Measurements from ENCODE around the gene KIF16B.
"Not testable (repeated sequence)": the region's sequence is repeated elsewhere in the genome, so short reads cannot be mapped to it uniquely, and the experiment has no call there.

The KIF16B gene

GRCh38 chr20:16588241-16588640 lies 15.0 kb upstream of the KIF16B start:
- no peak for DNase-seq

DNA sequence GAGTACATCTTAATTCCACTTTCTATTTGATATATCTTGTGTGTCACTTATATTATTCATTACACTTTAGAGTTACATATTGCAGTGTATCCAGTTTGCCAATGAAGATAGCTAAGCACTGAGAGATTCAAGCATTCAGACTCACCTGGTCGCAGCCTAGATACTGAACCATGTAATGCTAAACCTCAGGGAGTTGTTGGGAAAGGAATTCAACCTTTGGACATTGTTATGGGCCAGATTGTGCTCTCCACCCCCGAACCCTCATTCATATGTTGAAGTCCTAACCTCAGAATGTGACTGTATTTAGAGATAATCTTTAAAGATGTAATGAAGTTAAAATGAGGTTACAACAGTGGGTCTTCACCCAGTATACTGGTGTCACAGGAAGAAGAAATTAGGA lies 13.8 kb upstream of the KIF16B start:
- DNase-seq, result no peak

DNA sequence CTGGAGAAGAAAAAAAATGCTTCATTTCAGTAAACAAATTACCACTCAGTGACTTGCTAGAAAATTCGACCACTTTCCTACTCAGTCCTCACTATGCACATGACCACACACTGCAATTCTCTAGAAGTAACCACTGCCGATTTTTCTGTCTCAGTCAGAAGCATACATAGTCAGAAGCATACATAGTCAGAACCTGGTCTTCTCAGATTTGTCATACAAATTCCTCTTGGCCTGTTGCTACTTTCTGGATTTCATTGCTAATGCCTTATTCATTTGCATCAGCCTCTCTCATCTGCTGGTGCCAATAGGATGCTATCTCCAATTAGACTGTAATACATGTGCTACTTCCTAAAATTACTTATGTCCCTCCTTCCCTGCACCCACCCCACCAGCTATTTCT lies 10.2 kb upstream of the KIF16B start:
- no peak for DNase-seq

- no peak for DNase-seq
These were observed 8.0 kb upstream of the KIF16B start for GRCh38 chr20:16581241-16581640.

GRCh38 chr20:16580620-16581019 lies 7.4 kb upstream of the KIF16B start:
- DNase-seq, result no peak

GRCh38 chr20:16580147-16580546 lies 6.9 kb upstream of the KIF16B start:
- DNase-seq, result peak; percentile 80

DNA sequence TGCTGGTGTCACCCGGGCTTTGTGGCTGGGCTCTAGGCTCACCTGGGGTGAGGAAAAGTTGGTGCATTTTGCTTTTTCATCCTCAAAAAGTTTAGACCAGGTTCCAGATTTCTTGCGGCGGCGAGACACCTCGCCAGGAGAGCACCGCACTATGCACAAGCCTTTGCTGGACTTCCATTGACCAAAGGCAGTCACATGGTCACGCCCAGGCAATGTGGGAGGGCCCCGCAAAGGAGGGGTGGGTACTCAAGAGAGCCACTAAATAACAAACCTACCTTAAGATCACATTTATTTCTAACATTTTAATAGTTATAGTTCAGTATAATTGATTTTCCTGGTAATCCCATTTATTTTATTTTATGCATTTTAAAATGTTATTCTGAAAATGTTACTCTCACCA lies 3.0 kb upstream of the KIF16B start:
- no peak for DNase-seq

DNA sequence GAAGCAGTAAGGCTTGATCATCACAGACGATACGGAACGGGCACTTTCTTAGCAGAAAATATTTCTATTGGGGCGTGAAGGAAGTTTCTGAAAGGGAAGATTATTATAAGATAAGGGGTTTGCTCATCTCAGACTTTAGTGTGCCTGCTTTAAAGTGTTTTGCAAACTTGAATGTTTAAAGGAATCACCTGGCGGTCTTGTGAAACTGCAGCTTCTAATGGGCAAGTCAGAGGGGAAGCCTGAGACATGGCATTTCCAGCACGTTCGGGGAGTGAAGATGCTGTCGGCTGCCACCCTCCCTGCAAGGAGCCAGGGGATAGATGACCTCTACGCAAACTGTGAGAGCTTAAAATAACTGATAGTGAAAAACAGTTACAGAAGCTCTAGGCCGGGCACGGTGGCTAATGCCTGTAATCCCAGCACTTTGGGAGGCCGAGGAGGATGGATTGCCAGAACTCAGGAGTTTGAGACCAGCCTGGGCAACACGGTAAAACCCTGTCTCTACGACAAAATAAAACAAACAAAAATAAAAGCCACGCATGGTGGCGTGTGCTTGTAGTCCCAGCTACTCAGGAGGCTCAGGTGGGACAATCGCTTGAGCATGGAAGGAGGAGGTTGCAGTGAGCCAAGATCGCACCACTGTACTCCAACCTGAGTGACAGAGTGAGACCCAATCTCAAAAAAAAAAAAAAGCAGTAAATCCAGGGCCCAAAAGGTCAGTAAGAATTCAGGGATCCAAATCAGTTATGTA lies 2.3 kb upstream of the KIF16B start:
- no peak for DNase-seq

DNA sequence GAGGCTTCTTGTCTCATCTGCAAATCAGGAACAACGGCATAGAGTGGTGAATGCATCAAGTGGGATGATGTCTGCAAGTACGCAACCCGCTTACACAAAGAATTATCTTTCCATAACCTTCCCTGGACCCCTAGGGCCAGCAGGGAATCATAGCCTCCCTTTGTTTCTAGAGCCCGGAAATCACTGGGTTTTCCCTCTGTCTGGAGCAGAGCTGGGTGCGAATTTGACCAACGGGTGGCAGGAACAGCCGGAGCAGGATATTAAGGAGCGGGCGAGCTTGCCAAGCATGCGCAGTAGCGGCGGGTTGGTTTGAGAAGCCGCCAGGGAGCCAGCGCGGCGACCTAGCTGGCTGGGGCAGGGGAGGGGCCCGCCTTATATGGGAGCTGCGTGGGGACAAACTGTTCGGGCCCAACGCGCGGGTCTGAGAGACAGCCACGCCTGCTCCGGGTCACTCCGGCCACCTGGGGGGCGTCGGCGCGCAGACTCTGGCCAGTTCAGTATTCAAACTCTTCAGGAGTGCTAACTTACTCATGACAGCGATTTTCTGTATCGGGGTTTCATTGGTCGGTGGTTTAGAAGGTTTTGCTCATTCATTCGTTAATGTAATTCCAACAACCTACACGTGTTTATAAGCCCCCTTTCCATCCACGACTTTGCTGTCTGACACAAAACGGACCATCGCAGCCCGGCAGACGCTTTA lies 1.6 kb upstream of the KIF16B start:
- peak; percentile 63 for DNase-seq

GRCh38 chr20:16571333-16571732 lies 1.9 kb downstream of the KIF16B start:
- no peak for DNase-seq

GRCh38 chr20:16569246-16570153 lies 3.7 kb downstream of the KIF16B start:
- DNase-seq, result no peak

DNA sequence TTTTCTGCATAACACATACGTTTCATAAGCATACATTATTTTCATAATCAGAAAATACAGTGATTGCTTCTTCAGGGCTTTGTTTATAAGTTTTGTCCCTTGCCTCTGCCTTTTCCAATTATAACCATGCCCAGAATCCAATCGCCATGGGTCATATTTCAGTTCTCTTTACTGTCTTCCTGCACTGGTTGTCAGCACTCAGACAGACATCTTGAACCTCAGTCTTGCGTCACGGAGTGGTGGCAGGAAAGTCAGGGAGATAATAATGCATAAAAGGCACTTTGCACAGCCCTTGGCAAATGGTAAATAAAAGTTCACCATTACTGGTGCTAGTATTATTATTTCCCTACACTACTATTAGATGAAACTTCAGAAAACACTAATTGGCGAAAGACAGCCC lies 7.2 kb downstream of the KIF16B start:
- no peak for DNase-seq

- not testable (repeated sequence) for DNase-seq
These were observed 9.2 kb downstream of the KIF16B start for GRCh38 chr20:16564079-16564478.

- DNase-seq, result no peak
These were observed 10.0 kb downstream of the KIF16B start for GRCh38 chr20:16563066-16563806.

- no peak for DNase-seq
These were observed 11.0 kb downstream of the KIF16B start for GRCh38 chr20:16562259-16562658.

- DNase-seq, result no peak
These were observed 12.6 kb downstream of the KIF16B start for GRCh38 chr20:16560661-16561060.

- DNase-seq, result no peak
These were observed 13.0 kb downstream of the KIF16B start for GRCh38 chr20:16560216-16560615.

- DNase-seq, result no peak
These were observed 16.9 kb downstream of the KIF16B start for GRCh38 chr20:16556301-16556700.

- DNase-seq, result no peak
These were observed 17.5 kb downstream of the KIF16B start for GRCh38 chr20:16555754-16556153.

DNA sequence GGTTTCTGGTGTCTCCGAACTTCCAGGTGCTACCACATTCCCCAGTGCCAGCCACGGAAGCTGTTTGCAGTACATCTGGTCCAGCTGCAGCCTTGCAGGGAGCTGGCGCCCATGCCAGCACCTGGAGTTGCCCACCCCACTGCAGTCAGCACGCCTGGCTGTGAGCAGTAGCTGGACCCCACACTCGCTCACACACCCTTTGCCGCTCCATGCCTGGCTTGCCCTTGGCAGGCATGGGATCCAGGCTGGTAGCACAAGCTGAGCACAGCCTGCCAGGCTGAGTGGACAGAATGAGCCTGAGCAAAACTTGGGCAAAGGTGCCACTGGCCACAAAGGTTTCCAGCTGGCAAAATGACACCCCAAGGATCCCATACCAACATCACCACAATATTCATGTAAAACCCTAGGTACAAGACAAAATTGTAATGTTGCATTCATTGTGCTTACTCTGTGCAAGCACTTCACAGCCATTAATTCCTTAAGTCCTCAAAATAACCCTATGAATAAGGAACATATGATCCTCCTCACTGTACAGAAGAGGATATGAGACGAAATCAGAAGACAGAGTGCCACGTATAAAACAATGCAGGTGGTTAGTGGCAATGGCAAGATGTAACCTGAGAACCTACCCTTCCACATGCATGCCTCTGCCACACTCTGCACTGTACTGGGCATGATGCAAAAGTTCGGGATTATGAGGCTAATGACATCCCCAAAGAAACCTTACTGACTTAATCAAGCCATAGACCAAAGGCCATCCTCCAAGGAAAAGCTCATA lies 18.3 kb downstream of the KIF16B start:
- no peak for DNase-seq

DNA sequence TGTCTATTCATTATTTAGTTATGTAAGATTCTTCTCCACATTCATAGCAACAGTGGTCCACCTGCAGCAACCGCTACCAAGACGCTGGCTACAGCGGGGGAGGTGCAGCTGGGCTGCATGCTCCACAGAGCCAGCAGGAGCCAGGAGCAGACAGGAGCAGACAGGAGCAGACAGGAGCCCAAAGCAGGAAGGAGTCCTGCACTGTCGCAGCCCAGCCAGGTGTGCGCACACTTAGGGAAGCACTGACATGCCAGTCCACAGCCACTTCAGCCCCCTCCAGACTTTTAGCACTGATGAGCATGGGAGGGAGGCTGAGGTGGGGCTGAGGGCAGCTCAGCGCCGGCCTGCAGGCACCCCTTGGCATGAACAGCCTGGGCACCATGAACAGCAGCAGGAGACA lies 19.6 kb downstream of the KIF16B start:
- no peak for DNase-seq

DNA sequence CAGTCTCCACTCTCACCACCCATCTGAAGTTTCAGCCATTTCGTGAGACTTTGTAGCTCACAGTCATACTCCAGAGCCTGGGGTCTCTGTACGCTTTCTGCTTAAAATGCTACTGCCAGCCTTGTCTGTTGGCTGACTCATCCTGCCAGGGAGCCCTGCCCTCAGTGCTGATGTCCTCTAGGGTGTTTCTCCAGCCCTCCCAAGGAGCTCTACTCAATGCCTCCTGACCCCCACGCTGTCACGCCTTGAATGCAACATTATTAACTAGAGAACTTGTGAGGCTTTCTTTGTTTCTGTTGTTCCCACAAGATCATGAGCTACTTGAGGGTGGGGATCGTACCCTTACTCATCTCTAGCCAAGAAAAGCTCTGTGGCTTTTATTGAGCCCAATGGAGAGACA lies 20.1 kb downstream of the KIF16B start:
- DNase-seq, result no peak
